HCT116 (cell line): Measurements from ENCODE around the gene CNOT2. TPM values are rescaled to one million over a fixed set of nuclear protein-coding genes. Genes with fewer than 3 reads are reported as not detected.

Experiments used
- ATAC-seq: fragments of 200-7000 bp; cut with Tn5 transposase; 2 replicates; pipeline ENCODE4 v1.9.1; 2020; ENCODE audit warnings: mild to moderate bottlenecking, moderate library complexity
- BruUV-seq: library from RNA; stranded (reverse); fragments of 400-500 nt; replicated peaks from 2 replicates; lab custom pipeline; 2021; lab: Mats Ljungman, UMichigan
- CTCF ChIA-PET: fragments of 300-600 bp; sonication (Branson Sonifier 250); formaldehyde crosslinking; loops from one replicate; lab custom pipeline; 2021; ENCODE audit warnings: antibody characterized with exemption; lab: Charles Lee
- POLR2A ChIA-PET: fragments of 300-600, 350-600 bp; sonication (Branson Sonifier 250); formaldehyde crosslinking; loops from one replicate; lab custom pipeline; 2021; ENCODE audit warnings: antibody characterized with exemption; lab: Charles Lee
- RAD21 ChIA-PET, 2 experiments: fragments of 300-600 bp; sonication (Branson Sonifier 250); formaldehyde crosslinking; loops; one replicate each; lab custom pipeline; 2023; ENCODE audit warnings: low total read pairs in 2 of 2; ENCODE audit not compliant: uncharacterized antibody in 2 of 2, unreplicated experiment in 2 of 2, low non-redundant PET in 1 of 2; lab: Charles Lee
- DNase-seq: peaks from one replicate; pipeline ENCODE4 v3.0.0-alpha.2; 2010; ENCODE audit warnings: low read depth, low spot score
- H2AFZ ChIP-seq: fragments of 200-600 bp; shearing (Covaris generic), sonication (generic); 2 replicates; pipeline ENCODE4 v1.6.1; 2017; ENCODE audit warnings: low read depth, mixed run types, mixed read lengths, antibody characterized with exemption, low read length; ENCODE audit not compliant: poor library complexity, severe bottlenecking
- H3K27ac ChIP-seq: 2 replicates; pipeline ENCODE4 v1.5.1; 2012; ENCODE audit warnings: low read depth, low read length
- H3K27me3 ChIP-seq: fragments of 200-600 bp; sonication (generic); 2 replicates; pipeline ENCODE4 v1.6.1; 2016; ENCODE audit warnings: mixed run types, low read length, mixed read lengths; ENCODE audit not compliant: insufficient read depth
- H3K36me3 ChIP-seq, 2 experiments: fragments of 200-500 bp in 1 of 2; fragments of 200-600 bp in 1 of 2; sonication (Bioruptor generic) in 1 of 2; sonication (generic) in 1 of 2; 2 replicates each; pipeline versions ENCODE4 v1.5.1 to v1.6.1; 2014 to 2016; ENCODE audit warnings: low read length in 2 of 2, inconsistent platforms in 1 of 2, mixed read lengths in 1 of 2, mixed run types in 1 of 2; ENCODE audit not compliant: insufficient read depth in 2 of 2, control insufficient read depth in 1 of 2
- H3K4me1 ChIP-seq, 2 experiments: fragments of 200-600 bp in 1 of 2; sonication (generic) in 1 of 2; 2 replicates each; pipeline versions ENCODE4 v1.5.1 to v1.6.1; 2012 to 2017; ENCODE audit warnings: low read length in 2 of 2, inconsistent platforms in 1 of 2, mild to moderate bottlenecking in 1 of 2, mixed read lengths in 1 of 2, mixed run types in 1 of 2, moderate library complexity in 1 of 2; ENCODE audit not compliant: insufficient read depth in 2 of 2, control insufficient read depth in 1 of 2
- H3K4me2 ChIP-seq: fragments of 200-600 bp; sonication (generic); 2 replicates; pipeline ENCODE4 v1.6.1; 2017; ENCODE audit warnings: mixed run types, low read length, mixed read lengths
- H3K4me3 ChIP-seq, 2 experiments: fragments of 200-600 bp in 1 of 2; sonication (generic) in 1 of 2; replicated peaks in 1 of 2; 2 replicates each; pipeline ENCODE4 v1.5.1; 2011 to 2016; ENCODE audit warnings: low read length in 2 of 2, control low read depth in 1 of 2, low read depth in 1 of 2, mild to moderate bottlenecking in 1 of 2, mixed read lengths in 1 of 2, mixed run types in 1 of 2
- H3K79me2 ChIP-seq: fragments of 200-600 bp; sonication (generic); 2 replicates; pipeline ENCODE4 v1.6.1; 2017; ENCODE audit warnings: mild to moderate bottlenecking, mixed run types, low read length, moderate library complexity, mixed read lengths; ENCODE audit not compliant: insufficient read depth
- H3K9ac ChIP-seq: fragments of 200-600 bp; sonication (generic); 2 replicates; pipeline ENCODE4 v1.6.1; 2016; ENCODE audit warnings: low read length, mixed read lengths
- H3K9me2 ChIP-seq: fragments of 200-600 bp; sonication (generic), shearing (Covaris generic); 2 replicates; pipeline ENCODE4 v1.6.1; 2017; ENCODE audit warnings: mixed run types, mild to moderate bottlenecking, moderate library complexity; ENCODE audit not compliant: insufficient read depth
- H3K9me3 ChIP-seq, 2 experiments: fragments of 200-500 bp in 1 of 2; fragments of 200-600 bp in 1 of 2; sonication (Bioruptor generic) in 1 of 2; sonication (generic) in 1 of 2; 2 replicates each; pipeline ENCODE4 v1.6.1; 2014 to 2017; ENCODE audit warnings: low read length in 2 of 2, mixed read lengths in 2 of 2, inconsistent platforms in 1 of 2, low read depth in 1 of 2, mild to moderate bottlenecking in 1 of 2, mixed run types in 1 of 2, moderate library complexity in 1 of 2; ENCODE audit not compliant: control insufficient read depth in 1 of 2, insufficient read depth in 1 of 2
- H4K20me1 ChIP-seq: fragments of 200-600 bp; sonication (generic), shearing (Covaris generic); 2 replicates; pipeline ENCODE4 v1.6.1; 2017; ENCODE audit warnings: mixed run types, mild to moderate bottlenecking, moderate library complexity; ENCODE audit not compliant: insufficient read depth
- CEBPB ChIP-seq: IDR thresholded peaks from 2 replicates; pipeline ENCODE4 v1.6.1; 2012; ENCODE audit warnings: low read depth
- CTCF ChIP-seq, 3 experiments: fragments of 200-600 bp in 1 of 3; sonication (generic) in 1 of 3; IDR thresholded peaks in 2 of 3; conservative IDR thresholded peaks in 1 of 3; 2 replicates each; pipeline ENCODE4 v1.5.1; 2012 to 2017; ENCODE audit warnings: low read depth in 2 of 3, low read length in 2 of 3, antibody characterized with exemption in 1 of 3, borderline replicate concordance in 1 of 3, control low read depth in 1 of 3, mild to moderate bottlenecking in 1 of 3, mixed read lengths in 1 of 3, mixed run types in 1 of 3, moderate library complexity in 1 of 3; ENCODE audit not compliant: insufficient read depth in 1 of 3
- EGR1 ChIP-seq: IDR thresholded peaks from 2 replicates; pipeline ENCODE4 v1.6.1; 2012; ENCODE audit warnings: low read depth
- EZH2 ChIP-seq: fragments of 200-600 bp; sonication (generic); IDR thresholded peaks from 2 replicates; pipeline ENCODE4 v1.6.1; 2017; ENCODE audit warnings: antibody characterized with exemption, mixed run types
- FOSL1 ChIP-seq: IDR thresholded peaks from 2 replicates; pipeline ENCODE4 v1.6.1; 2012; ENCODE audit warnings: low read depth
- MAX ChIP-seq: IDR thresholded peaks from 2 replicates; pipeline ENCODE4 v1.6.1; 2012
- POLR2A ChIP-seq: IDR thresholded peaks from 2 replicates; pipeline ENCODE4 v1.7.0; 2011; ENCODE audit warnings: borderline replicate concordance; ENCODE audit not compliant: insufficient read depth, insufficient read length; ENCODE audit errors: extremely low read depth
- POLR2AphosphoS5 ChIP-seq: IDR thresholded peaks from 2 replicates; pipeline ENCODE4 v1.6.1; 2011; ENCODE audit warnings: mild to moderate bottlenecking, low read depth, low read length, moderate library complexity
- RAD21 ChIP-seq: IDR thresholded peaks from 2 replicates; pipeline ENCODE4 v1.6.1; 2012; ENCODE audit warnings: low read depth, mild to moderate bottlenecking
- REST ChIP-seq: IDR thresholded peaks from 2 replicates; pipeline ENCODE4 v1.6.1; 2012; ENCODE audit warnings: low read depth
- SIN3A ChIP-seq: IDR thresholded peaks from 2 replicates; pipeline ENCODE4 v1.6.1; 2012; ENCODE audit warnings: low read depth
- SP1 ChIP-seq: IDR thresholded peaks from 2 replicates; pipeline ENCODE4 v1.6.1; 2012; ENCODE audit warnings: low read depth
- YY1 ChIP-seq: IDR thresholded peaks from 2 replicates; pipeline ENCODE4 v1.6.1; 2011; ENCODE audit warnings: low read length, low read depth, moderate library complexity, mild to moderate bottlenecking; ENCODE audit not compliant: insufficient replicate concordance; ENCODE audit errors: extremely low read depth
- intact Hi-C: fragments of 100-400 bp; cut with micrococcal nuclease; formaldehyde crosslinking; loops from 2 replicates; pipeline ENCODE4 v1.10.0; 2022
- total RNA-seq: library from RNA; stranded (reverse); gene quantifications from one replicate; pipeline ENCODE4 v1.2.1, GENCODE V29; 2021; ENCODE audit not compliant: unreplicated experiment
- TF ChIP-seq, protein P1 (sequence below): IDR thresholded peaks from 2 replicates; pipeline ENCODE4 v1.6.1; 2012

The CNOT2 gene
- total RNA-seq, 1 experiment from 2014 or later = 58.7 TPM

DNA sequence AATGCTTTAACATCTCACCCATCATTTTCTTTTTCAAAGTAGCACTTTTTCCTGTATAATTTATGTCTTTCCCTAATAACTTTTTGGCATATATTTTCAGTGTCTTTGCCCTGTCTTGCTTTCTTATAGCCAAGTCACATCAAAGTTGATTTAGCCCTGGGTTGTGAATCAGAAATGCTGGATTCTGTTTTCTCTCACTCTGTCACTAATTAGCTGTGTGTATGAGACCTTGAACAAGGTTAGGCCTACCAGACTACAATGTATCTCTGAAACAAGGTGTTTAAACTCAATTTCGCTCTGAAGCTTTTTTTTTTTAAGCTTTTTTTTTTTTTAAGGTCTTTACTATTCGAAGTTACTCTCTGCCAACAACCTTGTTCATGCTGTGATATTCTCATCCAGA, 25.7 kb downstream of the CNOT2 start:
- POLR2A ChIA-PET = no interaction called here
- no peak overlapping the region for H3K4me3 ChIP-seq
- peaks cover 100% of the 10 kb centered on the region for H3K79me2 ChIP-seq
- no peak for TF ChIP-seq MAX
- TF ChIP-seq POLR2AphosphoS5 = no peak
- no peak for TF ChIP-seq SP1
- TF ChIP-seq CTCF (IDR thresholded peaks at IDR 0.05 in 2 of 3, conservative IDR thresholded peaks at IDR 0.05 in 1 of 3; ENCODE audit: borderline replicate concordance in 1 of 3, insufficient read depth in 1 of 3, low read depth in 2 of 3, low read length in 2 of 3) = no peak
- TF ChIP-seq YY1 = no peak
- no peak for TF ChIP-seq FOSL1
- DNase-seq (no peak), ATAC-seq (no peak)
- no peaks in the 10 kb centered on the region; the same call in 1 of the 2 replicates for H4K20me1 ChIP-seq
- CTCF ChIA-PET = no interaction called here
- H3K9me2 ChIP-seq = no peaks in the 10 kb centered on the region
- no peak overlapping the region for H3K9ac ChIP-seq
- H3K27me3 ChIP-seq = no peaks in the 10 kb centered on the region
- no peaks in the 10 kb centered on the region for H3K36me3 ChIP-seq
- no peaks in the 10 kb centered on the region for H3K4me1 ChIP-seq
- H3K27ac ChIP-seq = no peak overlapping the region
- no peak overlapping the region for H3K4me2 ChIP-seq
- no TSS peak for BruUV-seq
- intact Hi-C loops = no loop called here
- H2AFZ ChIP-seq = no peak overlapping the region
- RAD21 ChIA-PET = no interaction called here
- no peaks in the 10 kb centered on the region for H3K9me3 ChIP-seq

DNA sequence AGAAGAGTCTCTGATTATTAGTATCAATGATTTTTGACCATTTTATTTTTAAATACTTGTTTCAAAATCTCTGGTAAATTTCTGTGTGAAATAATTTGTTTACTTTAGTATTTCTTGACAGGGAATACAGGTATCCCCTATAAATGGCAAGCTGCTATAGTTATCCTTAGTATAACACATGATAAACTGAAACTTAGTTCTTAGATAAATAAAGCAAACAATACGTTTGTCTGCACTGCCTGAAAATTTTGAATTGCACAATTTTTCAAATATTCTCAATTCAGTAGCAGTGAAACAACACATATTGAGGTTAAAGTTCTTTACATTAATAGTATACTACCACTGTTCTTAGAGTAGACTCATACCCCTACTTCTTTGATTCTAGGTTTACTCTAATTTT, 26.9 kb downstream of the CNOT2 start:
- Histone ChIP-seq H3K36me3 (0 out of 4 replicates have a peak, but pooled peaks cover 0 to 3% of the 10 kb centered on the region in 2 experiments), H3K27ac (no peak overlapping the region), H3K9me2 (no peaks in the 10 kb centered on the region), H3K4me3 (no peak overlapping the region), H3K9me3 (no peaks in the 10 kb centered on the region), H4K20me1 (no peaks in the 10 kb centered on the region; the same call in 1 of the 2 replicates), H2AFZ (no peak overlapping the region), H3K79me2 (peaks cover 100% of the 10 kb centered on the region), H3K4me1 (no peaks in the 10 kb centered on the region), H3K9ac (no peak overlapping the region), H3K4me2 (no peak overlapping the region), H3K27me3 (no peaks in the 10 kb centered on the region)
- ChIA-PET POLR2A (no interaction called here), CTCF (no interaction called here), RAD21 (no interaction called here)
- no peak for DNase-seq
- TF ChIP-seq POLR2A (no peak), REST (no peak), MAX (no peak), CEBPB (no peak), EGR1 (no peak), POLR2AphosphoS5 (no peak), RAD21 (no peak), SIN3A (no peak), EZH2 (no peak)
- TF ChIP-seq, protein P1, sequence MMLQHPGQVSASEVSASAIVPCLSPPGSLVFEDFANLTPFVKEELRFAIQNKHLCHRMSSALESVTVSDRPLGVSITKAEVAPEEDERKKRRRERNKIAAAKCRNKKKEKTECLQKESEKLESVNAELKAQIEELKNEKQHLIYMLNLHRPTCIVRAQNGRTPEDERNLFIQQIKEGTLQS = no peak
- no TSS peak for BruUV-seq
- intact Hi-C loops = no loop called here
- ATAC-seq = no peak
